Measurements from ENCODE around the gene PRR7.

DNA sequence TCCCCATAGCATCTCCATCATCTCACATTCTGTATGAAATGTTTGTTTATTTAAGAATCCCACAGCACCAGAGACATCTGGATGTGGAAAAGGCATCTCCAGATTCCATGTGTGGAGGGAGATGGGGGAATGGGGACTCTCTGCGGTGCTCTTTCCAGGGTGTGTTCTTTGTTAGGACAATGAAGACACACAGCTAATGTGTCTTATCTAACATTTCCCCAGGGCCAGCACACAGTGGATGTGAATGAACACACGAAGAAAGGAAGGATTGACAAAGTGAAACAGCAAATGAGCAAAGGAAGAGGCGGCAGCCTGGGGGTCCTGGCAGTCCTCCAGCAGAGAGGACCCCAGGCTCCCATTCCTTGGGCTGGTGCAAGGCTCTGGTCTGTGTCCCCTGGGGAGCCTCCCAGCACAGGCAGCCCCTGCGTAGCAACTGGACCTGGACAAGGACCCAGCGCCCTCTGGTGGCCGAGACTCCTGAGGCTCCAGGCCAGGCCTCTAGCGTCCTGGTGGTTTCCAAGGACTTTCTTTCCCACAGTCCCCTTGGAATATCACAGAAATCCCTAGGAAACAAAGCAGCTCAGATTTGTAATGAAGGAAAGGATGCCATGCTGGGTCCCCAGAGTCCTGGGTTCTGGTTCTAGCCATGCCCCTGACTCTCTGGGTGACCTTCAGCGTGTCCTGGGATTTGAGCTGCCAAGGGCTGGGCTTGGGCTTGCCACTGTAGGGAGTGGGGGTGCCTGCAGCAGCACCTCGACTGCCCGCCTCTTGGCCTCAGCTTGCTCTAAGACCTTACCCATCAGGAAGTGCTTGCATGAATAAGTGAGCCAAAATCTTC, 54.3 kb downstream of the PRR7 start:
- no peak for TF ChIP-seq POLR2A (IDR thresholded peaks at IDR 0.05)
- TF ChIP-seq, protein P1, sequence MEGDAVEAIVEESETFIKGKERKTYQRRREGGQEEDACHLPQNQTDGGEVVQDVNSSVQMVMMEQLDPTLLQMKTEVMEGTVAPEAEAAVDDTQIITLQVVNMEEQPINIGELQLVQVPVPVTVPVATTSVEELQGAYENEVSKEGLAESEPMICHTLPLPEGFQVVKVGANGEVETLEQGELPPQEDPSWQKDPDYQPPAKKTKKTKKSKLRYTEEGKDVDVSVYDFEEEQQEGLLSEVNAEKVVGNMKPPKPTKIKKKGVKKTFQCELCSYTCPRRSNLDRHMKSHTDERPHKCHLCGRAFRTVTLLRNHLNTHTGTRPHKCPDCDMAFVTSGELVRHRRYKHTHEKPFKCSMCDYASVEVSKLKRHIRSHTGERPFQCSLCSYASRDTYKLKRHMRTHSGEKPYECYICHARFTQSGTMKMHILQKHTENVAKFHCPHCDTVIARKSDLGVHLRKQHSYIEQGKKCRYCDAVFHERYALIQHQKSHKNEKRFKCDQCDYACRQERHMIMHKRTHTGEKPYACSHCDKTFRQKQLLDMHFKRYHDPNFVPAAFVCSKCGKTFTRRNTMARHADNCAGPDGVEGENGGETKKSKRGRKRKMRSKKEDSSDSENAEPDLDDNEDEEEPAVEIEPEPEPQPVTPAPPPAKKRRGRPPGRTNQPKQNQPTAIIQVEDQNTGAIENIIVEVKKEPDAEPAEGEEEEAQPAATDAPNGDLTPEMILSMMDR (IDR thresholded peaks at IDR 0.05) = peak; percentile 89 to 95 (median 92)
